ENCODE results near the gene TNFRSF6B. TPM values are rescaled to one million over a fixed set of nuclear protein-coding genes. Genes with fewer than 3 reads are reported as not detected.

The TNFRSF6B gene
- total RNA-seq, 1 experiment from 2014 or later, result not detected

- DNase-seq, result peak in 1 of 2 experiments; percentile 22
- H3K4me2 ChIP-seq, result peak overlapping the region; percentile 97; the same call in 1 of the 2 replicates
- no peaks in the 10 kb centered on the region for H3K9me3 ChIP-seq (ENCODE audit: insufficient read depth, low read depth)
- peaks cover 22% of the 10 kb centered on the region; the same call in 1 of the 2 replicates for H3F3A ChIP-seq (ENCODE audit: insufficient read depth, low read depth)
- no peaks in the 10 kb centered on the region for H3K9me2 ChIP-seq (ENCODE audit: insufficient read depth)
- no peak overlapping the region for H3K27ac ChIP-seq
- no TSS peak for BruUV-seq (replicated peaks)
- TF ChIP-seq CTCF (conservative IDR thresholded peaks at IDR 0.05) (no peak), EZH2 (IDR thresholded peaks at IDR 0.05; ENCODE audit: low read depth) (no peak)
- intact Hi-C loops (cut with micrococcal nuclease; ENCODE audit: unreplicated experiment), result loop anchor here (2.0 to 5.0 kb wide), 3 partner anchors 167 to 267 kb away; partner anchors contain the start of gene UCKL1
- H4K20me1 ChIP-seq (ENCODE audit: insufficient read depth), result 0 out of 2 replicates have a peak, but pooled peaks cover 5% of the 10 kb centered on the region
- no peak overlapping the region for H2AFZ ChIP-seq
- no peak overlapping the region for H3K4me3 ChIP-seq
- H3K79me2 ChIP-seq (ENCODE audit: low read depth), result peaks cover 51% of the 10 kb centered on the region
- ChIA-PET POLR2A (ENCODE audit: unreplicated experiment) (no interaction called here), CTCF (no interaction called here)
- no peaks in the 10 kb centered on the region for H3K27me3 ChIP-seq (ENCODE audit: insufficient read depth, low read depth)
- peaks cover 19% of the 10 kb centered on the region for H3K4me1 ChIP-seq (replicated peaks; ENCODE audit: insufficient read depth)
- peaks cover 20% of the 10 kb centered on the region for H3K36me3 ChIP-seq (ENCODE audit: low read depth)
These were observed 9.0 kb downstream of the TNFRSF6B start for GRCh38 chr20:63705232-63706026.

- Histone ChIP-seq H3K79me2 (ENCODE audit: low read depth) (peaks cover 58% of the 10 kb centered on the region), H3K27me3 (ENCODE audit: insufficient read depth, low read depth) (no peaks in the 10 kb centered on the region), H4K20me1 (ENCODE audit: insufficient read depth) (0 out of 2 replicates have a peak, but pooled peaks cover 5% of the 10 kb centered on the region), H3K9me2 (ENCODE audit: insufficient read depth) (no peaks in the 10 kb centered on the region), H3K9me3 (ENCODE audit: insufficient read depth, low read depth) (no peaks in the 10 kb centered on the region), H3K4me2 (peak overlapping the region; percentile 97), H3K36me3 (ENCODE audit: low read depth) (peaks cover 26% of the 10 kb centered on the region), H3K4me3 (peak overlapping the region; percentile 96), H3K4me1 (replicated peaks; ENCODE audit: insufficient read depth) (peaks cover 18% of the 10 kb centered on the region), H3K27ac (peak overlapping the region; percentile 37), H2AFZ (no peak overlapping the region), H3F3A (ENCODE audit: insufficient read depth, low read depth) (peaks cover 14% of the 10 kb centered on the region; the same call in 1 of the 2 replicates)
- peak in 1 of 2 experiments; percentile 21 for DNase-seq
- POLR2A ChIA-PET (ENCODE audit: unreplicated experiment), result no interaction called here
- TSS peak; percentile 40 for BruUV-seq (replicated peaks)
- CTCF ChIA-PET, result no interaction called here
- no peak for TF ChIP-seq CTCF (conservative IDR thresholded peaks at IDR 0.05)
- TF ChIP-seq EZH2 (IDR thresholded peaks at IDR 0.05; ENCODE audit: low read depth), result no peak
- intact Hi-C loops (cut with micrococcal nuclease; ENCODE audit: unreplicated experiment), result loop anchor here (2.0 to 5.0 kb wide), 3 partner anchors 167 to 266 kb away; partner anchors contain the start of gene UCKL1
These were observed 9.7 kb downstream of the TNFRSF6B start for GRCh38 chr20:63706027-63706695.

GRCh38 chr20:63706852-63707557, 10.6 kb downstream of the TNFRSF6B start:
- Histone ChIP-seq H3K9me2 (ENCODE audit: insufficient read depth) (no peaks in the 10 kb centered on the region), H3K4me2 (peak overlapping the region; percentile 97), H3K4me3 (peak overlapping the region; percentile 96), H3K27ac (peak overlapping the region; percentile 37), H3K36me3 (ENCODE audit: low read depth) (peaks cover 34% of the 10 kb centered on the region), H3K79me2 (ENCODE audit: low read depth) (peaks cover 67% of the 10 kb centered on the region), H3K27me3 (ENCODE audit: insufficient read depth, low read depth) (no peaks in the 10 kb centered on the region), H3K9me3 (ENCODE audit: insufficient read depth, low read depth) (no peaks in the 10 kb centered on the region), H4K20me1 (ENCODE audit: insufficient read depth) (peaks cover 7% of the 10 kb centered on the region; the same call in 1 of the 2 replicates), H2AFZ (peak overlapping the region; percentile 85), H3F3A (ENCODE audit: insufficient read depth, low read depth) (peaks cover 11% of the 10 kb centered on the region; the same call in 1 of the 2 replicates), H3K4me1 (replicated peaks; ENCODE audit: insufficient read depth) (peaks cover 18% of the 10 kb centered on the region)
- TF ChIP-seq CTCF (conservative IDR thresholded peaks at IDR 0.05) (peak; percentile 66), EZH2 (IDR thresholded peaks at IDR 0.05; ENCODE audit: low read depth) (no peak)
- peak; percentile 47 to 69 for DNase-seq
- ChIA-PET POLR2A (ENCODE audit: unreplicated experiment) (interaction anchor here (0.7 to 1.4 kb wide), 2 partner anchors 157 to 158 kb away, joined by 3 to 9 read pairs; partner anchors contain the start of gene TPD52L2), CTCF (interaction anchor here (0.7 to 1.2 kb wide), 3 partner anchors 39 to 189 kb away, joined by 3 to 6 read pairs (median 3); partner anchors contain the start of gene TPD52L2)
- no TSS peak for BruUV-seq (replicated peaks)
- intact Hi-C loops (cut with micrococcal nuclease; ENCODE audit: unreplicated experiment), result loop anchor here (1.0 to 5.0 kb wide), 5 partner anchors 23 to 265 kb away; partner anchors contain the start of gene UCKL1

All from PC-9 (cell line).